ENCODE results near the gene SLC17A8.
A peak's percentile ranks its signal among the peaks of the same experiment; 100 is the strongest.
"Not testable (repeated sequence)": the region's sequence is repeated elsewhere in the genome, so short reads cannot be mapped to it uniquely, and the experiment has no call there.

The SLC17A8 gene

GRCh38 chr12:100356644-100357223 lies at the start of gene SLC17A8:
TSS of gene SLC17A8 (plus strand) at chr12:100357074. CDS start at chr12:100357392, 318 bp downstream.
- FAIRE-seq = no peak
- no peak for DNase-seq (ENCODE audit: low spot score)

- not testable (repeated sequence) for DNase-seq (ENCODE audit: low spot score); FAIRE-seq
Measured at GRCh38 chr12:100308138-100308537, 48.7 kb upstream of the SLC17A8 start.

- no peak for DNase-seq (ENCODE audit: low spot score)
- no peak for FAIRE-seq
Measured at GRCh38 chr12:100311317-100311716, 45.6 kb upstream of the SLC17A8 start.

- no peak for FAIRE-seq
- DNase-seq (ENCODE audit: low spot score) = no peak
Measured at GRCh38 chr12:100317371-100317770, 39.5 kb upstream of the SLC17A8 start.

- DNase-seq (ENCODE audit: low spot score) = no peak
- no peak for FAIRE-seq
Measured at GRCh38 chr12:100324498-100324897, 32.4 kb upstream of the SLC17A8 start.

GRCh38 chr12:100326208-100326607 lies 30.7 kb upstream of the SLC17A8 start:
- DNase-seq (ENCODE audit: low spot score) = no peak
- FAIRE-seq = no peak

GRCh38 chr12:100329800-100330199 lies 27.1 kb upstream of the SLC17A8 start:
- FAIRE-seq (no peak), DNase-seq (ENCODE audit: low spot score) (no peak)

- no peak for FAIRE-seq
- DNase-seq (ENCODE audit: low spot score) = no peak
Measured at GRCh38 chr12:100331871-100332270, 25.0 kb upstream of the SLC17A8 start.

- DNase-seq (ENCODE audit: low spot score) = no peak
- no peak for FAIRE-seq
Measured at GRCh38 chr12:100332852-100333251, 24.0 kb upstream of the SLC17A8 start.

GRCh38 chr12:100337299-100337698 lies 19.6 kb upstream of the SLC17A8 start:
- FAIRE-seq (no peak), DNase-seq (ENCODE audit: low spot score) (no peak)

- FAIRE-seq = no peak
Measured at GRCh38 chr12:100337727-100338126, 19.1 kb upstream of the SLC17A8 start.

GRCh38 chr12:100339071-100339470 lies 17.8 kb upstream of the SLC17A8 start:
- FAIRE-seq (no peak), DNase-seq (ENCODE audit: low spot score) (no peak)

More at GRCh38 chr12:100337727-100338126, 19.1 kb upstream of the SLC17A8 start:
- no peak for DNase-seq (ENCODE audit: low spot score)

- DNase-seq (ENCODE audit: low spot score); FAIRE-seq: not testable (repeated sequence)
Measured at GRCh38 chr12:100342897-100343296, 14.0 kb upstream of the SLC17A8 start.

GRCh38 chr12:100344351-100344750 lies 12.5 kb upstream of the SLC17A8 start:
- not testable (repeated sequence) for DNase-seq (ENCODE audit: low spot score); FAIRE-seq

- DNase-seq (ENCODE audit: low spot score) (no peak), FAIRE-seq (no peak)
Measured at GRCh38 chr12:100345020-100345767, 11.7 kb upstream of the SLC17A8 start.

- no peak for FAIRE-seq
- DNase-seq (ENCODE audit: low spot score) = no peak
Measured at GRCh38 chr12:100346660-100347059, 10.2 kb upstream of the SLC17A8 start.

- no peak for FAIRE-seq
- peak; percentile 8 for DNase-seq (ENCODE audit: low spot score)
Measured at GRCh38 chr12:100348657-100349454, 8.0 kb upstream of the SLC17A8 start.

GRCh38 chr12:100359248-100359647 lies 2.4 kb downstream of the SLC17A8 start:
- no peak for DNase-seq (ENCODE audit: low spot score)
- no peak for FAIRE-seq

- FAIRE-seq = no peak
- DNase-seq (ENCODE audit: low spot score) = peak; percentile 35
Measured at GRCh38 chr12:100359822-100360221, 2.9 kb downstream of the SLC17A8 start.

- DNase-seq (ENCODE audit: low spot score) (no peak), FAIRE-seq (no peak)
Measured at GRCh38 chr12:100360450-100360849, 3.6 kb downstream of the SLC17A8 start.

GRCh38 chr12:100364324-100364723 lies 7.5 kb downstream of the SLC17A8 start:
- no peak for DNase-seq (ENCODE audit: low spot score)
- FAIRE-seq = no peak

GRCh38 chr12:100365411-100365810 lies 8.5 kb downstream of the SLC17A8 start:
- FAIRE-seq = no peak
- no peak for DNase-seq (ENCODE audit: low spot score)

Data from urothelium cell line (cell line).